HG02981 (cell line): ENCODE data around the gene OR52N5.

Experiments
- ATAC-seq: cut with Tn5 transposase; IDR thresholded peaks from one replicate; pipeline ENCODE4 v1.9.1; 2021; ENCODE audit warnings: mild to moderate bottlenecking, moderate library complexity; ENCODE audit not compliant: unreplicated experiment

OR52N5 gene

DNA sequence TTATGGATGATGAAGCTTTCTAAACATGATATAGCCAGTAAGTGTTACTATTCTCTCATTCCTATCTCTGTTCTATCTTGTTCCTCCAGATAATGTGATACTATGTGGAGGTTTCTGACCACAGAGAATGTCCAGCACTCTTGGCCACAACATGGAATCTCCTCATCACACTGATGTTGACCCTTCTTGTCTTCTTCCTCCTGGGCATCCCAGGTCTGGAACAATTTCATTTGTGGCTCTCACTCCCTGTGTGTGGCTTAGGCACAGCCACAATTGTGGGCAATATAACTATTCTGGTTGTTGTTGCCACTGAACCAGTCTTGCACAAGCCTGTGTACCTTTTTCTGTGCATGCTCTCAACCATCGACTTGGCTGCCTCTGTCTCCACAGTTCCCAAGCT is 56.8 kb downstream of the OR52N5 start:
- ATAC-seq = no peak
